Endometrium (tissue), 2 donors: ENCODE measurements around the gene ZNF488.
"Not testable (repeated sequence)": the region's sequence is repeated elsewhere in the genome, so short reads cannot be mapped to it uniquely, and the experiment has no call there.

Source experiments
- FAIRE-seq: peaks from 2 replicates; lab custom pipeline; 2012; peaks lifted over from hg19 to GRCh38; lab: Jason Lieb, UNC
- donor health status: control.
- donor health status: control.

Gene ZNF488

GRCh38 chr10:47384148-47384921, at the start of gene ZNF488:
ZNF488 (minus strand) TSS chr10:47384293; CDS start chr10:47368829, 15,464 bp downstream.
- no peak for FAIRE-seq

- no peak for FAIRE-seq
These were observed 41.8 kb upstream of the ZNF488 start for GRCh38 chr10:47425813-47426419.

- FAIRE-seq = no peak
These were observed 40.1 kb upstream of the ZNF488 start for GRCh38 chr10:47424231-47424630.

- no peak for FAIRE-seq
These were observed 39.4 kb upstream of the ZNF488 start for GRCh38 chr10:47423476-47423875.

GRCh38 chr10:47421057-47421952, 37.2 kb upstream of the ZNF488 start:
- FAIRE-seq = no peak

- FAIRE-seq = no peak
These were observed 36.4 kb upstream of the ZNF488 start for GRCh38 chr10:47420305-47421056.

GRCh38 chr10:47419421-47419820, 35.3 kb upstream of the ZNF488 start:
- FAIRE-seq = no peak

- FAIRE-seq = no peak
These were observed 34.9 kb upstream of the ZNF488 start for GRCh38 chr10:47418966-47419365.

- FAIRE-seq = no peak
These were observed 34.2 kb upstream of the ZNF488 start for GRCh38 chr10:47418321-47418720.

GRCh38 chr10:47416305-47417218, 32.5 kb upstream of the ZNF488 start:
- FAIRE-seq = not testable (repeated sequence)

GRCh38 chr10:47415520-47416304, 31.6 kb upstream of the ZNF488 start:
- no peak for FAIRE-seq

- no peak for FAIRE-seq
These were observed 30.8 kb upstream of the ZNF488 start for GRCh38 chr10:47414752-47415519.

GRCh38 chr10:47414227-47414592, 30.1 kb upstream of the ZNF488 start:
- no peak for FAIRE-seq

GRCh38 chr10:47413531-47414226, 29.6 kb upstream of the ZNF488 start:
- FAIRE-seq = no peak

- FAIRE-seq = no peak
These were observed 28.8 kb upstream of the ZNF488 start for GRCh38 chr10:47412869-47413268.

- FAIRE-seq = no peak
These were observed 28.2 kb upstream of the ZNF488 start for GRCh38 chr10:47412177-47412730.

GRCh38 chr10:47410862-47411261, 26.8 kb upstream of the ZNF488 start:
- FAIRE-seq = no peak

- FAIRE-seq = no peak
These were observed 26.2 kb upstream of the ZNF488 start for GRCh38 chr10:47410271-47410670.
